Peyer's patch (tissue), 4 donors: Measurements from ENCODE around the gene AUTS2.

Experiments used
- CTCF ChIP-seq, 6 experiments: fragments of 450-650 bp in 4 of 6; fragments of 200-600 bp in 2 of 6; sonication (generic) in 1 of 6; IDR thresholded peaks; one replicate each; pipeline ENCODE4 v1.5.1; 2017 to 2019; ENCODE audit warnings: antibody characterized with exemption in 6 of 6, mild to moderate bottlenecking in 3 of 6, moderate library complexity in 1 of 6
- POLR2A ChIP-seq, 2 donors: fragments of 450-650 bp; IDR thresholded peaks; one replicate each; pipeline ENCODE4 v1.5.1; 2017; ENCODE audit warnings: antibody characterized with exemption in 2 of 2, mild to moderate bottlenecking in 2 of 2, moderate library complexity in 2 of 2

- TF ChIP-seq POLR2A (IDR thresholded peaks at IDR 0.05) = no peak
- no peak for TF ChIP-seq CTCF (IDR thresholded peaks at IDR 0.05)
These were observed 567.3 kb downstream of the AUTS2 start for GRCh38 chr7:70165477-70166170.
